Mesendoderm (in vitro differentiated cells): ENCODE data around the gene HAL.
"Not testable (repeated sequence)": the region's sequence is repeated elsewhere in the genome, so short reads cannot be mapped to it uniquely, and the experiment has no call there.

Experiments
- DNase-seq: peaks from one replicate; pipeline ENCODE4 v3.0.0; 2013
- H2AK5ac ChIP-seq: 2 replicates; pipeline ENCODE4 v1.6.1; 2013; ENCODE audit warnings: low read length, inconsistent platforms
- H2BK120ac ChIP-seq: 2 replicates; pipeline ENCODE4 v1.6.1; 2013; ENCODE audit warnings: low read depth, mild to moderate bottlenecking, low read length, moderate library complexity, mixed read lengths
- H2BK15ac ChIP-seq: replicated peaks from 2 replicates; pipeline ENCODE4 v1.6.1; 2013; ENCODE audit warnings: low read depth, mild to moderate bottlenecking, moderate library complexity
- H2BK5ac ChIP-seq: 2 replicates; pipeline ENCODE4 v1.6.1; 2013; ENCODE audit warnings: low read length, inconsistent platforms
- H3K18ac ChIP-seq: 2 replicates; pipeline ENCODE4 v1.6.1; 2013; ENCODE audit warnings: mild to moderate bottlenecking, low read length, mixed read lengths
- H3K23ac ChIP-seq: one replicate; pipeline ENCODE4 v1.6.1; 2013; ENCODE audit warnings: low read length
- H3K27ac ChIP-seq: 2 replicates; pipeline ENCODE4 v1.5.1; 2013; ENCODE audit warnings: low read depth, mild to moderate bottlenecking, inconsistent platforms, low read length, moderate library complexity
- H3K27me3 ChIP-seq: 2 replicates; pipeline ENCODE4 v1.6.1; 2013; ENCODE audit warnings: low read length, control low read depth, mild to moderate bottlenecking, inconsistent platforms; ENCODE audit not compliant: insufficient read depth, poor library complexity
- H3K36me3 ChIP-seq: 2 replicates; pipeline ENCODE4 v1.6.1; 2013; ENCODE audit warnings: low read length, inconsistent platforms; ENCODE audit not compliant: control insufficient read depth, insufficient read depth
- H3K4ac ChIP-seq: one replicate; pipeline ENCODE4 v1.6.1; 2013; ENCODE audit warnings: low read depth, mild to moderate bottlenecking, low read length, moderate library complexity
- H3K4me1 ChIP-seq: 2 replicates; pipeline ENCODE4 v1.6.1; 2013; ENCODE audit warnings: low read depth, low read length, inconsistent platforms; ENCODE audit not compliant: control insufficient read depth
- H3K4me2 ChIP-seq: 2 replicates; pipeline ENCODE4 v1.6.1; 2013; ENCODE audit warnings: low read length
- H3K4me3 ChIP-seq: 2 replicates; pipeline ENCODE4 v1.5.1; 2013; ENCODE audit warnings: mild to moderate bottlenecking, low read length
- H3K56ac ChIP-seq: one replicate; pipeline ENCODE4 v1.6.1; 2013; ENCODE audit warnings: low read length
- H3K79me1 ChIP-seq: 2 replicates; pipeline ENCODE4 v1.6.1; 2013; ENCODE audit warnings: low read length, inconsistent platforms
- H3K79me2 ChIP-seq: 2 replicates; pipeline ENCODE4 v1.6.1; 2013; ENCODE audit warnings: mild to moderate bottlenecking, low read length; ENCODE audit not compliant: control insufficient read depth, insufficient read depth
- H3K9ac ChIP-seq: 2 replicates; pipeline ENCODE4 v1.6.1; 2013; ENCODE audit warnings: low read length, inconsistent platforms
- H4K5ac ChIP-seq: one replicate; pipeline ENCODE4 v1.6.1; 2013; ENCODE audit warnings: low read length
- H4K8ac ChIP-seq: one replicate; pipeline ENCODE4 v1.6.1; 2013; ENCODE audit warnings: low read depth, mild to moderate bottlenecking, control low read depth, low read length, moderate library complexity
- WGBS: extraction: QIAGEN DNeasy Blood & Tissue Kit; methylation state at CpG from one replicate; pipeline ENCODE4 v1.1.7; 2013; ENCODE audit warnings: low lambda C conversion rate, missing lambda C conversion rate; ENCODE audit not compliant: insufficient coverage; ENCODE audit errors: extremely low coverage; 5-methylcytosine and 5-hydroxymethylcytosine counted together

The HAL gene

DNA sequence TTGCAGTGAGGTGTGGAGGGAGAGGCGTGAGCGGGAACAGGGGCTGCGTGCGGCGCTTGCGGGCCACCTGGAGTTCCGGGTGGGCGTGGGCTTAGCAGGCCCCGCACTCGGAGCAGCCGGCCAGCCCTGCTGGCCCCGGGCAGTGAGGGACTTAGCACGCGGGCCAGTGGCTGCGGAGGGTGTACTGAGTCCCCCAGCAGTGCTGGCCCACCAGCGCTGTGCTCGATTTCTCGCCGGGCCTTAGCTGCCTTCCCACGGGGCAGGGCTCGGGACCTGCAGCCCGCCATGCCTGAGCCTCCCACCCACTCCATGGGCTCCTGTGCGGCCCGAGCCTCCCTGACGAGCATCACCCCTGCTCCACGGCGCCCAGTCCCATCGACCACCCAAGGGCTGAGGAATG, 27.0 kb downstream of the HAL start:
- not testable (repeated sequence) for H3K56ac ChIP-seq, H4K8ac ChIP-seq, H3K27ac ChIP-seq, H3K4me2 ChIP-seq, H2BK120ac ChIP-seq, H2BK15ac ChIP-seq, H4K5ac ChIP-seq, H3K4ac ChIP-seq, H3K4me3 ChIP-seq, DNase-seq, H2AK5ac ChIP-seq, H3K79me1 ChIP-seq, H3K9ac ChIP-seq, H3K23ac ChIP-seq, H3K4me1 ChIP-seq, H3K18ac ChIP-seq, H2BK5ac ChIP-seq, H3K36me3 ChIP-seq, H3K79me2 ChIP-seq, H3K27me3 ChIP-seq
- no CpG with 5 or more reads among the region's 28 CpGs for WGBS

GRCh38 chr12:95967301-95967700, 28.8 kb downstream of the HAL start:
- H3K79me1 ChIP-seq: no peaks in the 10 kb centered on the region
- no peaks in the 10 kb centered on the region for H3K4me1 ChIP-seq
- H2AK5ac ChIP-seq: no peak overlapping the region
- no peak overlapping the region for H2BK120ac ChIP-seq
- no peak overlapping the region for H3K56ac ChIP-seq
- no peaks in the 10 kb centered on the region for H3K79me2 ChIP-seq
- H4K5ac ChIP-seq: no peak overlapping the region
- no peak overlapping the region for H2BK15ac ChIP-seq
- H3K27me3 ChIP-seq: no peaks in the 10 kb centered on the region
- no peak for DNase-seq
- no peak overlapping the region for H4K8ac ChIP-seq
- H3K4me3 ChIP-seq: no peak overlapping the region
- H3K4me2 ChIP-seq: no peak overlapping the region
- no peak overlapping the region for H3K27ac ChIP-seq
- no peak overlapping the region for H2BK5ac ChIP-seq
- no CpG with 5 or more reads among the region's 2 CpGs for WGBS
- H3K9ac ChIP-seq: no peak overlapping the region
- no peak overlapping the region for H3K4ac ChIP-seq
- H3K36me3 ChIP-seq: no peaks in the 10 kb centered on the region
- no peak overlapping the region for H3K23ac ChIP-seq
- no peak overlapping the region for H3K18ac ChIP-seq

- no peaks in the 10 kb centered on the region for H3K27me3 ChIP-seq
- no peak overlapping the region for H3K9ac ChIP-seq
- H2BK120ac ChIP-seq: no peak overlapping the region
- no peak overlapping the region for H3K4me3 ChIP-seq
- no peak overlapping the region for H2BK5ac ChIP-seq
- no CpG with 5 or more reads among the region's 7 CpGs for WGBS
- no peak for DNase-seq
- H3K56ac ChIP-seq: no peak overlapping the region
- no peaks in the 10 kb centered on the region for H3K79me1 ChIP-seq
- H3K79me2 ChIP-seq: no peaks in the 10 kb centered on the region
- H2BK15ac ChIP-seq: no peak overlapping the region
- H3K4me2 ChIP-seq: no peak overlapping the region
- no peak overlapping the region for H2AK5ac ChIP-seq
- H4K8ac ChIP-seq: no peak overlapping the region
- no peaks in the 10 kb centered on the region for H3K36me3 ChIP-seq
- no peak overlapping the region for H3K27ac ChIP-seq
- H4K5ac ChIP-seq: no peak overlapping the region
- no peak overlapping the region for H3K18ac ChIP-seq
- no peaks in the 10 kb centered on the region for H3K4me1 ChIP-seq
- H3K4ac ChIP-seq: no peak overlapping the region
- no peak overlapping the region for H3K23ac ChIP-seq
These were observed 29.8 kb downstream of the HAL start for GRCh38 chr12:95966287-95966870.

DNA sequence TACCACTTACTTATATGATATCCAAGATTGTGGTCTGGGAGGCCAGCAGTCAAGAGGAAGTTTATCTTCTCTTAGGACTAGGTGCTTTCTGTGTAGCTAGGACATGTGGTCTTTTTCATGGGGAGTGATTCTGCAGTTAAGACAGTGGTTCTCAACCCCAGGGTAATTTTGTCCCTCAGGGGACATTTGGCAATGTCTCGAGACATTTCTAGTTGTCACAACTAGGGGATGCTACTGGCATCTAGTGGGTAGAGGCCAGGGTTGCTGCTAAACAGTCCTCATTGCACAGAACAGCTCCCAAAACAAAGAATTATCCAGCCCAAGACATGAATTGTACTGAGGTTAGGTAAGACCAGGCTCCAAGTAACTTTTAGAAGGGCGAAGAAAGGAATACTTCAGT, 33.0 kb downstream of the HAL start:
- Histone ChIP-seq H2BK15ac (no peak overlapping the region), H3K9ac (no peak overlapping the region), H3K27me3 (no peaks in the 10 kb centered on the region), H3K4ac (no peak overlapping the region), H3K4me1 (no peaks in the 10 kb centered on the region), H3K23ac (no peak overlapping the region), H2BK120ac (no peak overlapping the region), H3K4me2 (no peak overlapping the region), H2AK5ac (no peak overlapping the region), H3K4me3 (no peak overlapping the region), H3K18ac (no peak overlapping the region), H3K56ac (no peak overlapping the region), H3K36me3 (no peaks in the 10 kb centered on the region), H3K79me2 (no peaks in the 10 kb centered on the region), H2BK5ac (no peak overlapping the region), H4K8ac (no peak overlapping the region), H4K5ac (no peak overlapping the region), H3K27ac (no peak overlapping the region), H3K79me1 (no peaks in the 10 kb centered on the region)
- peak; percentile 67 for DNase-seq
- no CpG with 5 or more reads among the region's 2 CpGs for WGBS

DNA sequence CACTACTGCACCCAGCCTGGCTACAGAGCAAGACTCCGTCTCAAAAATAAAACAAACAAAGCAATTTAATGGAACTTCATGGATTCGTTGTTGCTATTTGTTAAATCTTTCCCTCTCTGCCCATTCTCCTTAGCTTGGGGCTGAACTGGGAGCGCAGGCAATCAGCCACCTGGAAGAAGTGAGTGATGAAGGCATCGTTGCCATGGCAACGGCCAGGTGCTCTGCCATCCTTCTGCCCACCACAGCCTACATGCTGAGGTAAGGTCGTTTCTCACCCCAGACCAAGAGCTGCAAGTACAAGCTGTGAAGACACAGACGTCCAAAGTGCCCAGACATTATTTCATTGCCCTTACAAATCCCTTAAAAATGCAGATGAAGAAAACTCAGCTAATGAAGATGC, 33.9 kb downstream of the HAL start:
- Histone ChIP-seq H3K79me2 (no peaks in the 10 kb centered on the region), H3K4me2 (no peak overlapping the region), H4K5ac (no peak overlapping the region), H3K9ac (no peak overlapping the region), H3K36me3 (no peaks in the 10 kb centered on the region), H4K8ac (no peak overlapping the region), H3K23ac (no peak overlapping the region), H3K18ac (no peak overlapping the region), H3K79me1 (no peaks in the 10 kb centered on the region), H3K56ac (no peak overlapping the region), H2BK120ac (no peak overlapping the region), H3K4me1 (no peaks in the 10 kb centered on the region), H2AK5ac (no peak overlapping the region), H3K27ac (no peak overlapping the region), H2BK5ac (no peak overlapping the region), H3K27me3 (no peaks in the 10 kb centered on the region), H3K4ac (no peak overlapping the region), H3K4me3 (no peak overlapping the region), H2BK15ac (no peak overlapping the region)
- DNase-seq: no peak
- no CpG with 5 or more reads among the region's 7 CpGs for WGBS

DNA sequence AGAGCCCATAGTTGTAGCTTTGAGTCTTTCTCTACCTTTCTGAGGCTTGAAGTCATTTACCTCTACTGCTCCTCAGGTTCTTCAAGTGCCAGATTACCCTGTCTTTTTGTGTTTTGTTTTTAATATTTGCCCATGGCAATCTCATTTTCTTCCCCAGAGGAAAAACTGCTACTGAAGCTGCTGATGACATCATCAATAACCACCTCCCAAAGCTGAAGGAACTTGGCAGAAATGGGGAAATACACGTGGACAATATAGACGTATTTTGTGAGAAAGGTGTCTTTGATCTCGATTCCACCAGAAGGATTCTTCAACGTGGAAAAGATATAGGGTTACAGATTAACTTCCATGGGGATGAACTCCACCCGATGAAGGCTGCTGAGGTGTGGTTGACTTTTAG, 35.9 kb downstream of the HAL start:
- no peaks in the 10 kb centered on the region for H3K36me3 ChIP-seq
- no CpG with 5 or more reads among the region's 5 CpGs for WGBS
- no peak overlapping the region for H3K27ac ChIP-seq

More for the DNA sequence above, 35.9 kb downstream of the HAL start:
- Histone ChIP-seq H3K79me1 (no peaks in the 10 kb centered on the region), H3K4me3 (no peak overlapping the region), H3K23ac (no peak overlapping the region), H3K18ac (no peak overlapping the region), H2BK5ac (no peak overlapping the region), H4K5ac (no peak overlapping the region), H4K8ac (no peak overlapping the region), H3K4ac (no peak overlapping the region), H3K79me2 (no peaks in the 10 kb centered on the region), H3K4me1 (no peaks in the 10 kb centered on the region), H2AK5ac (no peak overlapping the region), H3K27me3 (no peaks in the 10 kb centered on the region), H2BK15ac (no peak overlapping the region), H2BK120ac (no peak overlapping the region), H3K9ac (no peak overlapping the region), H3K4me2 (no peak overlapping the region), H3K56ac (no peak overlapping the region)
- no peak for DNase-seq
